GM21367 (cell line): Measurements from ENCODE around the gene NAA30.
"Not testable (repeated sequence)": the region's sequence is repeated elsewhere in the genome, so short reads cannot be mapped to it uniquely, and the experiment has no call there.

Experiments
- ATAC-seq: cut with Tn5 transposase; IDR thresholded peaks from one replicate; pipeline ENCODE4 v1.9.1; 2021; ENCODE audit not compliant: unreplicated experiment

The NAA30 gene

DNA sequence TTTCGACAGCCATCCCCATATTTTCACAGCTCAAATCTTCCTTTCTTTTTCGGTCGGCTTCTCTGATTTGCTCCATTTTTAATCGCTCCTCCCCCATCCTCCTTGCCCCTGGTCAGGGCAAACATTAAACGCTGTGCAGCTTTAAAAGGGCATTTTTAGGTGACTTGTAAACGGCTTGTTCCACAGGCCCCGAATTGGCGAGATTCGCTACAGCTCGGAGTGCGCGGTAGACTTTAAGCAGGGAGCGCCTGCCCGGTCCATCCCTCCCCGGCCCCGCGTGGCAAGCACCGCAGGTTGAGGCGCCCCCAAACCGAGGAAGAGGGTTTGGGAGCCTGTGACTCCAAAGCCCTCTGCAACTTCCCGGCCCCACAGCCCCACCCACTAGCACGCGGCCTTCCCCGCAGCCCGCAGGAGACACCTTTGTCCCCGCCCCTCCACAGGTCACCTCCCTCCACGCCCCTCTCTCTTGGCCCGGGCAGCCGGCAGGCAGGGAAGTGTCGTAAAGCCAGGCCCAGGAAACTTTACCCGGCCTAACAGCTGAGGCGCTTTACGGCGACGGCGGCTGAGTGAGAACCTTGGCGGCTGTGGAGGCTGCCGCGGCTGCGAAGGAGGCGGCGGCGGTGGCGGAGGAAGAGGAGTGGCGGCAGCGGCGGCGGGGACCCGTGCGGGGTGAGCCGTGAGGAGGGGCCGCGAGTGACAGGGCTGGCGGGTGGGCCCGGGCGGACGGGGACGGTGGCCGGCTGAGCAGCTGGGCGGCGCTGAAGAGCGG lies at the start of gene NAA30:
NAA30 (plus strand) TSS at position 550 of the 769 bp plus-strand sequence. CDS start 372 bp downstream, outside the sequence.
- peak; percentile 74 for ATAC-seq

DNA sequence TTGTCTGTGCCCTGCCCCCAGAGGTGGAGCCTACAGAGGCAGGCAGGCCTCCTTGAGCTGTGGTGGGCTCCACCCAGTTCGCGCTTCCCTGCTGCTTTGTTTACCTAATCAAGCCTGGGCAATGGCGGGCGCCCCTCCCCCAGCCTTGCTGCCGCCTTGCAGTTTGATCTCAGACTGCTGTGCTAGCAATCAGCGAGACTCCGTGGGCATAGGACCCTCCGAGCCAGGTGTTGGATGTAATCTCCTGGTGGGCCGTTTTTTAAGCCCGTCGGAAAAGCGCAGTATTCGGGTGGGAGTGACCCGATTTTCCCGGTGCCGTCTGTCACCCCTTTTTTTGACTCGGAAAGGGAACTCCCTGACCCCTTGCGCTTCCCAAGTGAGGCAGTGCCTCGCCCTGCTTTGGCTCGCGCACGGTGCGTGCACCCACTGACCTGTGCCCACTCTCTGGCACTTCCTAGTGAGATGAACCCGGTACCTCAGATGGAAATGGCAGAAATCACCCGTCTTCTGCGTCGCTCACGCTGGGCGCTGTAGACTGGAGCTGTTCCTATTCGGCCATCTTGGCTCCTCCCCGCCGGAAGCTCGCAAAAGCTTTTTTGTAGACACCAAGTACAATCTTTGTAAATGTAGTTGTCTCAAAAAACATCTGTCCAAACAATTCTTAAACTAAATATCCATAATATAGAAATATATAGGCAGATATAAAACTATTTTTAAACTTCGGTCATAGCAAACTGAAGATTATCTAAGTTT lies 46.7 kb upstream of the NAA30 start:
- not testable (repeated sequence) for ATAC-seq

DNA sequence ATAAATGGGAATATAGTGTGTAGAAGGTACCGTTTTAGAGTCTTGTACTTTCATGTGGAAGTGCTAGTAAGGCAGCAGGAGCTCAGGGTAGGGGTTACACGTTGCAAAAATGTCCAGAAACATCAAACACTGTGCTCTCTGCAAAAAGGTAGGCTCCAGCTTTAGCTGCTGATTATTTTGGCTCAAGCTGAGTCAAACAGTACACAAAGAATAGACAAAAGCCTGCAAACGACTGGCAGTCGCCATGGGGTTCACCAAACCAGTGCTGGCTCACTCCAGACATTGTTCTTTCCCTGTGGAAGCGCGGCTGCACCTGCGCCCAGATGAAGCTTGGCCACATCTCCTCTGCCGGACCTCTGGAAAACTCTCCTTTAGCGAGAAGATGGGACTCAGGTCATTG lies 45.3 kb upstream of the NAA30 start:
- ATAC-seq = no peak

DNA sequence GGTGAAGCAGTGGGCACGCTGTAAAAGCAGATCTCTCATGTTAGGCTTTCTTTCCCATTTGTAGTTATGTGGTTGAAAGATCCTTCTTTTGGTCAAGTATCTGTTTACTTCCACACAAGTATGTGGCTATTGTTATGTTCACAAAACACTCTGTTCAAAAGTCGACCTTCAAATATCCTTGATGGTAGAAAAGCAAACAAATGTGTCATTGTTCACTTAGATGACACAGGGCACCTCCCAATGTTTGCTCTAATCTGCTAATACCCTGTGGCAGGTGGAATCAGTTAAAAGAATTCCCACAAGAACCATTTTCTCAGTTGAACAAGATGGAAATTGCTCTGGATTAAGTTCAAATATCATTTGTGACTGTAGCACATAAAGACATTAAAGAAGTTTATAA lies 43.6 kb upstream of the NAA30 start:
- ATAC-seq = no peak

DNA sequence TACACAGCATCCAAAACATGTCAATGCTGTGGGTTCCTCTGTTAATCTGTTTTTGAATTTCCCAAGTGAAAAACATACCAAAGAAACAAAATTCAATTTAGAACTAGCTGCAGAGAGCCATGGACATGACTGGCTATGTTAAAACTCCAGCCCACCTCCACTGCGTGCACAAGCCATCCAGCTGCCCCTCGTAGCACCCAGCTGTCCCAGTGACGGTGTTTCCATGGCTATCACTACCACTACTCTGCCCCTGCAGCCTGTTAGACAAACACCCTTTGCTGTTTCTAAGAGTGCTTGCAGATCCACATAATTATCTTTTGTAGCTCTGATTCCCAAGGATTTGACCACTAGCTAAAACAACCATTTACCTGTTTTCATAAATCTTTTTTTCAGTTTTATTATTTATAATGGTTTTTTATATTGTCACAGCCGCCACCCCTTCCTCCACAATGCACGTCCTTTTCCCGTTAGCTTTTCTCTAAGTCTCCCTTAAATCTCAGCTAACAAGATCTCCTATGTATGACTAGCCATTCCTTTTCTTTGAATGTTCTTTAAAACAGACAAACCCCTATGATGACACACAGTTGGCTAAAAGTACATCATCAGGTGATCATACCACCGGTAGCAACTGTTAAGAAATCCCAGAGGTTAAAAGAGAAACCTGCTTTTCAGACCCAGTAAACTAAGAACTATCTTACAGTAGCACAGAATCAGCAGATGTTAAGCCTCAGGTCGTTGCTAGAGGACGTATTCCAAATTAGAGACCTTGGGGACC lies 37.8 kb upstream of the NAA30 start:
- ATAC-seq = no peak

DNA sequence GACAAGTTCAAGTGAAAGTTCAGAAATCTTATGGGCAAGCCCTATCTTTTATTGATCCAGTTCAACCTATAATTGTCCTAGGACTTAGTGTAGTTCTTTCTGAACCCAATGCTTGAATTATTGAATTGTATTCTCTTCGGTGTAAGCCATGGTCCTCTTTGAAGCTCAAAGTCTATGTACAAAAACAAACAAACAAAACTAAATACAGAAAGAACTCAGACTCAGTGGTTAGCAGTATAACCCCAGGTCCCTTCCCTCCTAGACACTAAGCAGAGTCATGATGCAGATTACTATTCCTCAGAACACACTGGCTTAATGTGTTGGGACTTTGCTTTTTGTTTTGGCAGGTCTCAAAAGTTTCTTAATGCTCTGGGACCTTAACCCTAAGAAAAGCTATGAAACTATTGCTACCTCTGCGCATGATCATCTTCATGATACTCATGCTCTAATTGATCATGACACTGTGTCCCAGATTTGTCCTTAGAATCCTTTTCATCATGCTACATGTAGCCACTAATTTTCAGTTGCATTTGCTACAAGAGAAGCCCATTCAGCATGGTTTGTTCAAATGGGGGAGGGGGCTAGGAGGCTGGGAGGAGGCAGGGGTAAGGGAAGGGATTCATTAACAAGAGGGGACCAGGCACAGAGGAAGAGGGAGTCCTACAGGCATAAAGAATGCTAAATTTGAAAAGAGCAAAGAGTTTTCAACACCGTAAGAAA lies 35.1 kb upstream of the NAA30 start:
- no peak for ATAC-seq

DNA sequence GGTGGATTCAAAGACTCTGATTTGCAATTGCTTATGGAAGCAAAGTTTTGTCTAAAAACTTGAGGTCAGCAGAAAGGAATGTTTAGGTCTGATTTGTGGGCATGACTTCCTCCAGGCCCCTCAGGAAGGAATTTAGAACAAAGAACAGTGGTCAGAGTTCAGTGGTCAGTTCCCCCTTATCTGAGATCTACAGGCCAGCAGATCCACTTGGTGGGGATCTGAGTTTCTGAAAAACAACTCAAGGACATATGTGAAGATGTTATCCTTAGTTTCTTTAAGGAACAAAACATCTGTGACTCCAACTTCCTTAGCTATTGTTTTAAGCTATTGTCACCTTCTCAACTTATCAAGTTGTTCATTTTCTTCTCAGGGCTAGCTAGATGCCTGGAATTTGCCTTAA lies 28.0 kb upstream of the NAA30 start:
- ATAC-seq = no peak

DNA sequence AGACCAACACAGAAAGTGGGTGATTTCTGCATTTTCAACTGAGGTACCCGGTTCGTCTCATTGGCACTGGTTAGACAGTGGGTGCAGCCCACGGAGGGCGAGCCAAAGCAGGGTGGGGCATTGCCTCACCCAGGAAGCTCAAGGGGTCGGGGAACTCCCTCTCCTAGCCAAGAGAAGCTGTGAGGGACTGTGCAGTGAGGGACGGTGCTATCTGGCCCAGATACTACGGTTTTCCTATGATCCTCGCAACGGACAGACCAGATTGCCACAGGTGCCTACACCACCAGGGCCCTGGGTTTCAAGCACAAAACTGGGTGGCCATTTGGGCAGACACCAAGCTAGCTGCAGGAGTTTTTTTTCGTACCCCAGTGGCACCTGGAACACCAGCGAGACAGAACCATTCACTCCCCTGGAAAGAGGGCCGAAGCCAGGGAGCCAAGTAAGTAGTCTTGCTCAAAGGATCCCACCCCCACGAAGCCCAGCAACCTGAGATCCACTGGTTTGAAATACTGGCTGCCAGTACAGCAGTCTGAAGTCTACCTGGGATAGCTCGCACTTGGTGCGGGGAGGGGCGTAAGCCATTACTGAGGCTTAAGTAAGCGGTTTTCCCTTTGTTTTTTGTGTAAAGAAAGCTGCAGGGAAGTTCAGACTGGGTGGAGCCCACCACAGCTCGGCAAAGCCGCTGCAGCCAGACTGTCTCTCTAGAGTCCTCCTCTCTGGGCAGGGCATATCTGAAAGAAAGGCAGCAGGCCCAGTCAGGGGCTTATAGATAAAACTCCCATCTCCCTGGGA lies 25.5 kb upstream of the NAA30 start:
- ATAC-seq = no peak

DNA sequence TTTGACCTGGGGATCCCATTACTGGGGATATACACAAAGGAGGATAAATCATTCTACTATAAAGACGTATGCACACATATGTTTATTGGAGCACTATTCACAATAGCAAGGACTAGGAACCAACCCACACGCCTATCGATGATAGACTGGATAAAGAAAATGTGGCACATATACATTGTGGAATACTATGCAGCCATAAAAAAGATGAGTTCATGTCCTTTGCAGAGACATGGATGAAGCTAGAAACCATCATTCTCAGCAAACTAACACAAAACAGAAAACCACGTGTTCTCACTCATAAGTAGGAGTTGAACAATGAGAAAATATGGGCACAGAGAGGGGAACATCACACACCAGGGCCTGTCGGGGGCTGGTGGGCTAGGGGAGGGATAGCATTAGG lies 20.2 kb upstream of the NAA30 start:
- not testable (repeated sequence) for ATAC-seq

DNA sequence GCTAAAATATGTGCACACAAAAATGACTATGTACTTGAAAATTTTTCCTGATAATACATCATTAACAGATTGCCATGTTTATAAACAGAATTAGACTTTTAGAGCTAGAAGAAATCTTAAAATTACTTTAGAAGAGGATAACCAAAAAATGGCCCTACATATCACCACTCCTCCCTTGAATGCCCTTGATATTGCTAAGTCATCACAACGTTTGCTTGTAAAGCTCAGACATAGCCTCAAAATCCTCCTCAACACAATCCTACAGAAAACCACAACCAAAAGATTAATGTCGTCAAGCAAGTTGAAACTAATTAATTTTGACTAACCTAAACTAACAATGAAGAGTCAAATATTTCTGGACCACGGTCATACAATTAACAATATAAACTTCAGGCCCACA lies 19.4 kb upstream of the NAA30 start:
- ATAC-seq = no peak

DNA sequence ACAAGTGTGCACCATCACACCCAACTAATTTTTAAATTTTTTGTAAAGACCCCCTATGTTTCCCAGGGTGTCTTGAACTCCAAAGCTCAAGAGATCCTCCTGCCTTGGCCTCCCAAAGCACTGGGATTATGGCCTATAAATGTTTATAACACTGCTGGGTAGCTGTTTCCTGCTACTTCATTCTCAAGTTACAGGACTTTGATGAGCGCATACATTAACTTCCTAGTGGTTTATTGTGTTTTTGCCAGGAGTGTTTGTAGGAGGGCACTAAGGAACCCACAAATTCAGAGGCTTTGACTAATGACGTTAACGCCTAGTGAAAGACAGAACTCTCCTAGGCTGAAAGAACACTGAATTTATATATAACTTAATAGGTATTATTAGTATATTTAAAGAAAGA lies 15.2 kb upstream of the NAA30 start:
- ATAC-seq = no peak

DNA sequence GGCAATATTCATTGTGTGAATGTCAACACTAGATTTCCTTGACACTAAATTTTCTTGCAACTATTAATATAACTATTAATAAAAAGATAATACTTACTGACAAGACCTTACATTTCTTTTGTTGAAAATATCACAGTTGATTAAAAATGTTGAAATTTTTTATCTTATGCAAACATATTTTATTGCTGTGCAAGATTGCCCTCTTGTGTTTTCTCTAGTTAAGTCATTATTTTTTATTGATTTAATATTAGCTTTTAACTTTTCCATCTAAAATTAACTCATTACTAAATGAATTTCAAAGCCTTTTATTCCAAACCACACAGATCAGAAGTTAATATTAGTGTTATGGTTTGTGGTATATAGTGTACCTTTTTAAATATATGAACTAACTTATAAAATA lies 11.7 kb upstream of the NAA30 start:
- no peak for ATAC-seq

DNA sequence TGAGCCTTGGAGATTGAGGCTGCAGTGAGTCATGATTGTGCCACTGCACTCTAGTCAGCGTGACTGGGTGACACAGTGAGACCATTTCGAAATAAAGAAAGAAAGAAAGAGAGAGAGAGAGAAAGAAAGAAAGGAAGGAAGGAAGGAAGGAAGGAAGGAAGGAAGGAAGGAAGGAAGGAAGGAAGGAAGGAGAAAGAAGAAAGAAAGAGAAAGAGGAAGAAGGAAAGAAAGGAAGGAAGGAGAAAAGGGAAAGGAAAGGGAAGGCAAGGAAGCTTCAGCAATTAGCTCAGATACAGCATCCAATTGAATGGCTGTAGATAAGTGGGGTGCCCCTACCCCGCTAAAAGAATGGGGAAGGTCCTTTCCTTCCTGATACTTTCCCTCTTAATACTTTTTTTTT lies 9.5 kb upstream of the NAA30 start:
- ATAC-seq = no peak

DNA sequence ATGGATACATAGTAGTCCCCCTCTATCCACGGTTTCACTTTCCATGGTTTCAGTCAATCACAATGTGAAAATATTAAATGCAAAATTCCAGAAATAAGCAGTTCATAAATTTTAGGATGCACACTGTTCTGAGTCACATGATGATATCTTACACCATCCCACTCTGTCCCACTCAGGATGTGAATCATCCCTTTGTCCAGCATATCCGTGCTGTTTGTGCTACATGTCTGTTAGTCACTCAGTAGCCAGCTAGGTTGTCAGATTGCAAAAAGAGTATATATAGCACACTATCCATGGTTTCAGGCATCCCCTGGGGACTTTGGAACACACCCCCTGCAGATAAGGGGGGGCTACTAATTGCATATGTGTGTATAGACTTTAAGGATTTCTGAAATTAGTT lies 8.1 kb upstream of the NAA30 start:
- no peak for ATAC-seq

DNA sequence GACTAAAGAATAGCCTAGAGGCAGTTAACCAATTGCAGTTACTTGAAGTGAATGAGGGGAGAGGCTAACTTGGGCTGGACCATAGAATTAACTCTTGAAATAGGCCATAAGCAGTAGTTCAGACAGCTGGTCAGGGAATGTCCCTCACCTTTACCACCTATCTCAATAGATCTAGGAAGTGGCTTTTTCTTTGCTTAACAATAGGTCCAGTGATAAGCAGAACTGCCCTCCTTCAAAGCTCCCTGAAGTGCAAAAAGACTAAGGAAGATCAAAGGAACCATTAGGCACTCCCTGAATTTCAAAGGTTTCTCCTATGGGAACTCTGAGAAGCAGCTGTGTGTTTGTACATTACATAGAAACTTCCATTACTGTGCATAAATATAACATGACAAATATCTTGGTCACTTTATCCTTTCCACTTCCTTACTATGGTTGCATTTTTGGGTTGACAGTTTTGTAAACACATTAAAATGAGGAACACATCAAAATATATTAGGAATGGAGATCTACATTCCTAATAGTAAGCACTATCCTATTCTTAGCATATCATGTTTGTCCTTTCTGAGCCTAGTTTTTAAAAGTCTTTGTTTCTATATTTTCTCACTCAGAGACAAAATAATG lies 7.2 kb upstream of the NAA30 start:
- no peak for ATAC-seq

DNA sequence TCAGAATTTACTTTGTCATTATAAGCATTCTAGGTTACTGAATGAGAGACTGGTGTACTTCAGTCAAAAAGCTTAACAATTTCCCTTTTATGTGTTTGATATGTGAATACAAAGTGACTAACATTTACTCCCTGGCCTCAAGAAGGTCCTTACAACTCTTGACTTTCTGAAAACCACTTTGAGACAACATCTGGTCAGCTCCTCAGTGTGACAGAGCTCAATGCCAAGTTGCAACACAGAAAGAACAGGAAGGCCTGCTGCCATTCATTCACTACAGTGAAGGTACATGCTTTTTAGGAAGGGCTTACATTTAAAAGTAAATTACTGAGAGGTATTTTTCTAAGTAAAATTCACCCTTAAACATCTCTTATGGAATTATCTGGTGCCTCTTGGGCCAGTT lies 2.3 kb upstream of the NAA30 start:
- no peak for ATAC-seq

DNA sequence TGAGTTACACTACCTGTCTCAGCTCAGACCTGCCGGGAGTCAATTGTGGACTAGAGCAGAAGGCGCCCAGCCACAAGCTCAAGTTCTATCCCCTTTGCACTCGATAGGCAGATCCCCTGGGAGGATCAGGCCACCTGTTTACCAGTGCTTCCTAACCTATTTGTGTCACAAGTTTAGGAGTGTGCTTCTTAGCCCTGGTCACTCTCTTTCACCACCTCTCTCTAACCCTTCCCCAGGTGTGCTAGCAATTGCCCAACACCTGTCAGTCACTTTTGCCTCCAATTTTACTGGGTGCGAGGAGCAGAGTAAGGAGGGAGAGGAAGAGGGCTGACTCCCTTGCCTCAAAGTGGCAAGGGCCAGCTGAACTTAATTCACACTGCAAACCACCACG lies 745 bp upstream of the NAA30 start:
- ATAC-seq = peak; percentile 14

DNA sequence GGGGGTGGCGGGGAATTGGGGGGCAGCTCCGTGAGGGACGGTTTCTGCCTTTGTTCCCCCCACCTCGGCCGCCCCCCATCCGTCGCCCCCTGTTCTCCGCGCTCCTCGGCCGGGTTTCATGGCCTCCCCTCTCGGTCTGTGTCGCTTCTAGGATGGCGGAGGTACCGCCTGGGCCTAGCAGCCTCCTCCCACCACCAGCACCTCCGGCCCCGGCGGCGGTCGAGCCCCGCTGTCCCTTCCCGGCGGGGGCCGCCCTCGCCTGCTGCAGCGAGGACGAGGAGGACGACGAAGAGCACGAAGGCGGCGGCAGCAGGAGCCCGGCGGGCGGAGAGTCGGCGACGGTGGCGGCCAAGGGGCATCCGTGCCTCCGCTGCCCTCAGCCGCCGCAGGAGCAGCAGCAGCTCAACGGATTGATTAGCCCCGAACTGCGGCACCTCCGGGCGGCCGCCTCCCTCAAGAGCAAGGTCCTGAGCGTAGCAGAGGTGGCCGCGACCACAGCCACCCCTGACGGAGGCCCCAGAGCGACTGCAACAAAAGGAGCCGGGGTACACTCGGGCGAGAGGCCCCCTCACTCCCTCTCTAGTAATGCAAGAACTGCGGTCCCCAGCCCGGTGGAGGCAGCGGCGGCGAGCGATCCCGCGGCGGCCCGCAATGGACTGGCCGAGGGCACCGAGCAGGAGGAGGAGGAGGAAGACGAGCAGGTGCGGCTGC lies 575 bp downstream of the NAA30 start:
- peak; percentile 38 for ATAC-seq

DNA sequence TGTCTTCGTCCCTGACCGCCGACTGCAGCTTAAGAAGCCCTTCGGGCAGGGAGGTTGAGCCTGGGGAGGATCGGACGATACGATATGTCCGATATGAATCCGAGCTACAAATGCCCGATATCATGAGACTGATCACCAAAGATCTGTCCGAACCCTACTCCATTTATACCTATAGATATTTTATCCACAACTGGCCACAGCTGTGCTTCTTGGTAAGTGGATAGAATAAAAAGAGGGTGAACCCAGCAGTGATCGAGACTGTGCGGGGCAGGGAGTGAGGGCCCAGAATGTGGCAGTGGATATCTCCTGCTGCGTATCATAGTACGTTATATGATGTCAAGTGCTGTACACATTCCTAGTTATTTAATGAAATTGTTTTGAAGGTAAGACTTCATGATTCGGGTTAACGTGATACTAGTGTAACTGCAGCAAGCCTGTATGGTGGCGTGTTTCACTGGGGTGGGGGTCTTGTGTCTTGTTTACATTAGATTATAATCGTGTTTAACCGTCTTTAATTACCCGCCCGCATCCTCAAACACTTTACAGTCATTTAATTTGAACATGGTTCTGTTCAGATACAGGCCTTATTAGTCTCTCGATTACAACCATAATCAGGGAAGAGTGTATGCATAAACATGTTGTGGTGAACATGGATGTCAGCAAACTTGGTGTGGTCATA lies 1.3 kb downstream of the NAA30 start:
- no peak for ATAC-seq
